Measurements from ENCODE around the gene FXYD3. TPM values are rescaled to one million over a fixed set of nuclear protein-coding genes. Genes with fewer than 3 reads are reported as not detected.

Gene FXYD3
- total RNA-seq, 2 experiments from 2014 or later = 0.35 to 0.88 TPM

DNA sequence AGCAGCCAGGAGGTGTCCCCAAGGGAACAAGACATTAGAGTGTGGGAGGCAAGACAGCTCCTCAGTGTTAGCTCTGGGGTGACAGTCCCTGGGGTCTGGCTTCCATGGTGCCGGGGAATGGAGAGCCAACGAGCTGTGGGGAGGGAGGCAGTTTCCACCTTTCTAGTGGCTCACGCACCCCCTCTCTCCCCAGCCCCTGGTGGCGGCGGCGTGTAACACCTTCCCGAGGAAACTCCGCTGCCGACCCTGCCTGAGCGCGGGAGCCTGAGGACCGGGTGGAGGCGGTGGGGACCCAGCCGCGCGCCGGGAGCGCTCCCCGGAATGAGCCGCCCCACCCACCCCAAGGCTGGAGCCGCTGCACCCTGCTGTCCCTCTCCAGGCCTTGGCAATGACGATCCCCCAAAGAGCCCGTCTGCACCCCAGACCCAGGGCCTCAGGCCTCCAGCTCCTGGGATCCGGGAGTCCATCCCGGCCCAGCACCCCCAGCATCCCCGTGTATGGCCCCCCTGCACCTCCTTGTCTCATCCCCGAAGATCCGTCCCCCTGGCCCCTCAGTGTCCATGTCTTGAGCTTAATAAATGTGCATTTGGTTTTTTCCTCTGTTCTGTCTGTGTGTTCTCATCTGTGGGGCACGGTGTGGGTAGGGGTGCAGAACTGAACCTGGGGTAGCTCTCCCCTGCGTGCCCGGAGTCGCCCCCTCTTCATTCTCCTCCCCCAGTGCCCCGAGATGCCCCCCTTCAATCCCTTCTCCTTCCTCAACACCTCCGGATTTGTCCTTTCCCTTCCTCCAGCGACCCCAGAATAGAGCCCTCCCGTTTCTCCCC is 38.3 kb downstream of the FXYD3 start:
- TF ChIP-seq, protein P1, sequence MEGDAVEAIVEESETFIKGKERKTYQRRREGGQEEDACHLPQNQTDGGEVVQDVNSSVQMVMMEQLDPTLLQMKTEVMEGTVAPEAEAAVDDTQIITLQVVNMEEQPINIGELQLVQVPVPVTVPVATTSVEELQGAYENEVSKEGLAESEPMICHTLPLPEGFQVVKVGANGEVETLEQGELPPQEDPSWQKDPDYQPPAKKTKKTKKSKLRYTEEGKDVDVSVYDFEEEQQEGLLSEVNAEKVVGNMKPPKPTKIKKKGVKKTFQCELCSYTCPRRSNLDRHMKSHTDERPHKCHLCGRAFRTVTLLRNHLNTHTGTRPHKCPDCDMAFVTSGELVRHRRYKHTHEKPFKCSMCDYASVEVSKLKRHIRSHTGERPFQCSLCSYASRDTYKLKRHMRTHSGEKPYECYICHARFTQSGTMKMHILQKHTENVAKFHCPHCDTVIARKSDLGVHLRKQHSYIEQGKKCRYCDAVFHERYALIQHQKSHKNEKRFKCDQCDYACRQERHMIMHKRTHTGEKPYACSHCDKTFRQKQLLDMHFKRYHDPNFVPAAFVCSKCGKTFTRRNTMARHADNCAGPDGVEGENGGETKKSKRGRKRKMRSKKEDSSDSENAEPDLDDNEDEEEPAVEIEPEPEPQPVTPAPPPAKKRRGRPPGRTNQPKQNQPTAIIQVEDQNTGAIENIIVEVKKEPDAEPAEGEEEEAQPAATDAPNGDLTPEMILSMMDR (conservative IDR thresholded peaks at IDR 0.05; ENCODE audit: low read length) = peak; percentile 71
- no peak for TF ChIP-seq EZH2phosphoT487 (IDR thresholded peaks at IDR 0.05; ENCODE audit: borderline replicate concordance, low read depth, low read length)
- intact Hi-C loops (cut with micrococcal nuclease; ENCODE audit: unreplicated experiment) = loop anchor here (2.0 kb wide), 1 partner anchor 57 kb away; no protein-coding TSS in a partner anchor
- no peaks in the 10 kb centered on the region for H3K9me3 ChIP-seq (ENCODE audit: low read length)
- peaks cover 24% of the 10 kb centered on the region for H3K36me3 ChIP-seq (ENCODE audit: insufficient read depth, low read length)
- DNase-seq (ENCODE audit: low spot score) = peak; percentile 59
- no peaks in the 10 kb centered on the region for H4K20me1 ChIP-seq (ENCODE audit: insufficient read depth, low read length)
- BruUV-seq (replicated peaks) = no TSS peak
- peaks cover 24% of the 10 kb centered on the region for H3K4me1 ChIP-seq (ENCODE audit: insufficient read depth, low read length, poor library complexity, severe bottlenecking)
- H3K79me2 ChIP-seq (ENCODE audit: insufficient read depth, low read depth, low read length) = peaks cover 17% of the 10 kb centered on the region; the same call in 1 of the 2 replicates
- ChIA-PET CTCF (ENCODE audit: unreplicated experiment) (interaction anchor here (0.6 to 1.5 kb wide), 4 partner anchors 9 to 59 kb away, joined by 3 to 14 read pairs (median 4); no protein-coding TSS in a partner anchor), POLR2A (interaction anchor here (1.5 kb wide), 1 partner anchor 12 kb away, joined by 5 read pairs; no protein-coding TSS in a partner anchor)
- peak overlapping the region; percentile 36; the same call in 1 of the 2 replicates for H2AFZ ChIP-seq (ENCODE audit: low read length)
- H3K4me2 ChIP-seq (ENCODE audit: low read length) = peak overlapping the region; percentile 82
- peak overlapping the region; percentile 51 for H3K27ac ChIP-seq (ENCODE audit: low read depth, low read length, poor library complexity, severe bottlenecking)
- H3K9me2 ChIP-seq (ENCODE audit: insufficient read depth, low read length) = no peaks in the 10 kb centered on the region
- H3K4me3 ChIP-seq (ENCODE audit: low read depth, low read length, poor library complexity, severe bottlenecking) = peak overlapping the region; percentile 81

DNA sequence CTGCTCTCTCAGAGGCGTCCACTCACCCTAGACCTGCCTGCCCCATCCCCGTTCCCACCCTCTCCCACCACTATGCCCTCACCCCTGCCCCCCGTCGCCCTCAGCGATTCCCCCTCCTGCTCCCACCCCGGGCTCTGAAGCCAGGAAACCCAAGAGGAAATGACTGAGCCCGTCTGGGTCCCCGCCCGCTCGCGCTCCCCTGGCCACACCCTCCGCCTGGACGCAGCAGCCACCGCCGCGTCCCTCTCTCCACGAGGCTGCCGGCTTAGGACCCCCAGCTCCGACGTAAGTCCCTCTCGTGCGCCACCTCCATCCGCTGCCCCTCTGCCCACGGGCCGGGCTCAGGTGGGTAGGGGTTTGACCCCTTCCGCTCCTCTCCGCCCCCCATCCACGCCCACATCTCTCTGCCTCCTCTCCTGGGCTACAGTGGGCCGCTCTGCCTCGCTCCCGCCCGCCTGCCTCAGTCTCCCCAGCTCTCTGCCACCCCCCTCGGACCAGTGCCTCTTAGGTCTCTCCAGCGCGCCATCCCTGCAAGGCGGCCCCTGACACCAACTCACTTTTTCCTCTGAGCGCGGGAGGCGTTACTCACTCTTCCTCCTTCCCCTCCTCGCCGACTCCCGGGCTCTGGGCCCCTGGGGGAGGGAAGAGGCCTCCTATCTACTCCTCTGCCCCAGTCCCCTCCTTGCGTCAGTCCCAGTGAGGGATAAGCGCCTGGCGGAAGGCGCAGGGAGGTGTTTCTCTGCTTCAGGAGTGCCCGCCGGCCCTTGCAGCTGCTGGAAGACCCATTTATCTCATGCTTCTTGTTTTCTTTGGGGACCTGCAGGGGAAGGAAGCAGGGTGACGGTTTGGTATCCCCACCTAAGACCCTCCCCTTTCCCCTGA is 39.1 kb downstream of the FXYD3 start, which contains the start of gene FXYD5:
Gene FXYD5, plus strand, starts transcription at position 211 of the 882 bp plus-strand sequence. CDS start 816 bp downstream, outside the sequence.
- Histone ChIP-seq H3K27ac (ENCODE audit: low read depth, low read length, poor library complexity, severe bottlenecking) (peak within 1 kb of the TSS; percentile 51), H3K9me3 (ENCODE audit: low read length) (no peaks in the 10 kb centered on the region), H2AFZ (ENCODE audit: low read length) (peak within 1 kb of the TSS; percentile 36; the same call in 1 of the 2 replicates), H3K4me3 (ENCODE audit: low read depth, low read length, poor library complexity, severe bottlenecking) (peak within 1 kb of the TSS; percentile 81), H3K4me1 (ENCODE audit: insufficient read depth, low read length, poor library complexity, severe bottlenecking) (peaks cover 24% of the 10 kb centered on the region), H3K4me2 (ENCODE audit: low read length) (peak within 1 kb of the TSS; percentile 82), H3K36me3 (ENCODE audit: insufficient read depth, low read length) (peaks cover 32% of the 10 kb centered on the region), H3K9me2 (ENCODE audit: insufficient read depth, low read length) (no peaks in the 10 kb centered on the region), H3K79me2 (ENCODE audit: insufficient read depth, low read depth, low read length) (peaks cover 17% of the 10 kb centered on the region; the same call in 1 of the 2 replicates), H4K20me1 (ENCODE audit: insufficient read depth, low read length) (no peaks in the 10 kb centered on the region)
- ChIA-PET CTCF (ENCODE audit: unreplicated experiment) (interaction anchor here (0.6 to 1.5 kb wide), 4 partner anchors 8 to 59 kb away, joined by 3 to 14 read pairs (median 4); no protein-coding TSS in a partner anchor), POLR2A (interaction anchor here (0.7 to 1.5 kb wide), 2 partner anchors 13 to 82 kb away, joined by 4 to 5 read pairs; no protein-coding TSS in a partner anchor)
- TF ChIP-seq, protein P1 (conservative IDR thresholded peaks at IDR 0.05; ENCODE audit: low read length) = no peak
- no peak for TF ChIP-seq EZH2phosphoT487 (IDR thresholded peaks at IDR 0.05; ENCODE audit: borderline replicate concordance, low read depth, low read length)
- BruUV-seq (replicated peaks) = no TSS peak
- DNase-seq (ENCODE audit: low spot score) = peak; percentile 69
- intact Hi-C loops (cut with micrococcal nuclease; ENCODE audit: unreplicated experiment) = loop anchor here (2.0 kb wide), 1 partner anchor 56 kb away; no protein-coding TSS in a partner anchor

Measured in OCI-LY7 (cell line).